GM18517 (cell line): ENCODE measurements around the gene BCL2L13.
"Not testable (repeated sequence)": the region's sequence is repeated elsewhere in the genome, so short reads cannot be mapped to it uniquely, and the experiment has no call there.

Source experiments
- ATAC-seq: cut with Tn5 transposase; IDR thresholded peaks from one replicate; pipeline ENCODE4 v1.9.1; 2021; ENCODE audit warnings: mild to moderate bottlenecking, moderate library complexity; ENCODE audit not compliant: unreplicated experiment

Gene BCL2L13

DNA sequence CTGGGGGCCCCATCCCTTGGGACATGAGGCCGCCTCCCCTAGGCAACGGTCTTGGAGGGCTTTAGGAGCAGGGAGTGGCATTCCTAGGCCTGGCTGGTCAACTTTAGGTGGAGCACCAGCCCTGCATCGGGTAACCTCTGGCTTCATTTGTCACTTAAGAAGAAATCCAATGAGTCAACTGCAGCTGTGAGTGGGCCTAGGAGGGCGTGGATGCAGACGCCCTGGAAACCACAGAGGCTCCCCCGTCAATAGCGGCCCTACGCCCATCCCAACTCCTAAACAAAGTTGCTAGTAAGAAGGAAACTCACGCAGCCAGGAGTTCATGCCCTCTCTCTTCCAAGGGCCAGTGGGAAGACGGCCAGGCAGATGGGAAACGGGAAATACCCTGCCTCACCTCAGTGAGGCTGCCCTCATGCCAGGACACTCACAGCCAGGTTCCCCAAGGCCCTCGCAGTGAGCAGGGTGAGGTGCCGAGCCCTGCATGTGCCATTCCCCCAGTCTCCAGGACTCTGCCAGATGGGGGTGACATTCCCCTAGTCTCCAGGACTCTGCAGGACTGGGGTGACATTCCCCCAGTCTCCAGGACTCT is 114.9 kb downstream of the BCL2L13 start:
- no peak for ATAC-seq

GRCh38 chr22:17754233-17754925 is 115.8 kb downstream of the BCL2L13 start:
- no peak for ATAC-seq

- ATAC-seq = no peak
Measured at GRCh38 chr22:17761138-17761488, 122.6 kb downstream of the BCL2L13 start.

DNA sequence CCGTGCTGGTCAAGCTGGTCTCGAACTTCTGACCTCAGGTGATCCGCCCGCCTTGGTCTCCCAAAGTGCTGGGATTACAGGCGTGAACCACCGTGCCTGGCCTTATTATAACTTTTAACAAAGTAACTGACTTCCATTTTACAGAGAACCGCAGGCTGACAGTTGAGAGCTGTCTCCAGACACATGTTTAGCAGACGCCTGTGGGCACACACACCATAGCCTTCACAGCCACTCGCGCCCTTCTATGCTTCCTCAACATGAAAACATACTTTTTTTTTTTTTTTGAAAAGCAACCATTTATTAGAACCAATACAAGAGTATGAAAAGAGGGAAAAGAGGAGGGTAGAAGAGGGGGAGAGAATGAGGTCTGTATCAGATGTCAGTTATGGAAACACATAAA is 124.9 kb downstream of the BCL2L13 start:
- ATAC-seq = not testable (repeated sequence)

DNA sequence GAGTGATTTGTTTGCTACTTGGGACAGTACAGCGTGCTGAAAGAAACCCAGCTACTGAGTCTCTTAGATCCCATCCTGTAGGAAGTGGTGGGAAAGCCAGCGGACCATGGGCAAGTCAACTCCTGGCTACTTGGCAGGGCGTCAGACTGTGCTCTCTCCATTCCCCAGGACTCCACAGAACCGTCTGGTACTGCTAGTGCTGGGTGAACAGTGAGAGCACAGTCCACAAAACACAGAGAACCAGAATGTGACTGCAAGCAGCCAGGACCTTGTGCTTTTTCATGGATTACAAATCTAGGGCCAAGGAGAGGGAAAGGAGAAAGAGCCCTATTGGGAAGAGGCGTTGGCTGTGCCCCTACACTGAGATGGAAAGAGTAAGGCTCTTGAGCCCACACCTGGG is 125.5 kb downstream of the BCL2L13 start:
- ATAC-seq = no peak

DNA sequence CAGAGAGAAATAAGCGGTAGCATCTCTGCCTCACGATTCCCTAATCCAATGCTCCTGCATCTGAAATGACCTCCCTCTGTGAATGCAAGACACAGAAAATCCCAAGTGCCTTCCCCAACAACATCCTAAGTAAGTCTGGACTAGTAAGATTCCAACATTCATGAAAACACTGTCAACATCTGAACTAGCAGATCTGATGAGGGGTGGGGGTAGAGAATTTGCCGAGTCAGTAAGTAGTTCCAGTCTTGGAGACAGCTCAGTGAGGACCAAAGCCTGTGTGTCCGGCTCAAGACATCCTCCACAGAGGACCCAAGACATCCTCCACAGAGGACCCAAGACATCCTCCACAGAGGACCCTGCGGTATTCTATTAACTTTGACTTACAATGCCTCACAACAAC is 126.3 kb downstream of the BCL2L13 start:
- ATAC-seq = not testable (repeated sequence)

GRCh38 chr22:17767233-17768065 is 128.9 kb downstream of the BCL2L13 start:
- ATAC-seq = peak; percentile 81

DNA sequence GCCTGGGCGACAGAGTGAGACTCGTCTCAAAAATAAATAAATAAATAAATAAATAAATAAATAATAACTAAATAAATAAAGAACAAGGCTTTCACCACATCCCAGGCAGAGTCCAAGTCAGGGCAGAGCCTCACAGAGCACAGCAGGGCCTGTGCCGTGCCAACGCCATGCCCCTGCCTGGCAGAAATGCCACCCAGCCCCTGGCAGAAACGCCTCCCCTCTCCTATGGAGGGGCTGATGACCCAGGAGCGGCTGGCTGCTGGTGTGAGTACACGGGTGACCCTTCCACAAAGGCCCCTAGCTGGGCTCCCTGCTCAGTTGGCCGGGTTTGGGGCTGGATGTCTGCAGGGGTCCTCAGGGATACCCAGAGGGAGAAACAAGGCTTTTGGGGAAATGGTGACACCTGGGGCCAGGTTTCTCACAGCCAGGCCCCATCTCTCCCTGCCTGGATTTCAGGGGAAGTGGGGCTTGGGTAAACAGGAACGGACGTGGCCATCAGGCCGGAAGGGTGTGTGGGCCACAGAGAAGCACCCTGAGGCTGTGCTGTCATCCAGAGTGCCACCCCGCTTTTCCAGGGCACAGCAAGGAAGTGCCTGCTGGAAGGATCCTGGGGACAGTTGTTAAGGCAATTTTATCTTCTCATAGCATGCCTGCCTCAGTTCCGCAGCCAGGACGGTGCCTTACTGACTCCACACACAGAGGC is 130.6 kb downstream of the BCL2L13 start:
- no peak for ATAC-seq

GRCh38 chr22:17769716-17770082 is 131.1 kb downstream of the BCL2L13 start:
- ATAC-seq = no peak

- ATAC-seq = no peak
Measured at GRCh38 chr22:17770180-17771077, 131.9 kb downstream of the BCL2L13 start.

DNA sequence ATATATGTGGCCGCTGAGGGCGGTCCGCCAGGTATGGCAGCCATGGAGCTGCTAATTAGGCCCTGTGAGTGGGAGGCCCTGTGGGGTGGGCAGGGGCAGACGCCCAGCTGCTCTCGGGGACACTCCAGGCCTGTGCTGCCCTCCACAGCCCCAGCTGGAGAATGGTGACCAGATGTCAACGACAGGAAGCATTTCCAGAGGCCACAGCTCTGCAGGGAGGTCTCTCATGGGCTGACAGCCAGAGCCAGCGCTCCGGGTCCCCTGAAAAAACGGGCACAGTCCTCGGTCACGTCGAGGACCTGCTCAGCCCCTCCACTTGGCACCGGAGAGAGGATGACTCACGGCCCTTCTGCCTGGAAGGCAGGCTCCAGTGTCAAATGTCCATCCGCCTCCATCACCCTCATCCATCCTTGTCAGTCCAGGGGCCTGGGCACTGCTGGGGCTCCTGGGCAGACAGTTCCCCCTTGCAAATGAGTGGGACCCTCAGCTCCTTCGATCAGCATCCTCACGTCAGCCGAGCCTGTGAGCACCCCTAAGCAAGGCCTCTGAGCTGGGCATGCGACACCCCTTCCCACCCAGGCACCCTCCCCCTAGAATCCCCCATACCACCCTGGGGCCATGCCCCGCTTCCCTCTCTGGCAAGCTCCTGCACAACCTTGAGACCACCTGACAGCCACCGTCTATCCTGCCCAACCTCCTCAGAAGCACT is 133.8 kb downstream of the BCL2L13 start:
- ATAC-seq = no peak

DNA sequence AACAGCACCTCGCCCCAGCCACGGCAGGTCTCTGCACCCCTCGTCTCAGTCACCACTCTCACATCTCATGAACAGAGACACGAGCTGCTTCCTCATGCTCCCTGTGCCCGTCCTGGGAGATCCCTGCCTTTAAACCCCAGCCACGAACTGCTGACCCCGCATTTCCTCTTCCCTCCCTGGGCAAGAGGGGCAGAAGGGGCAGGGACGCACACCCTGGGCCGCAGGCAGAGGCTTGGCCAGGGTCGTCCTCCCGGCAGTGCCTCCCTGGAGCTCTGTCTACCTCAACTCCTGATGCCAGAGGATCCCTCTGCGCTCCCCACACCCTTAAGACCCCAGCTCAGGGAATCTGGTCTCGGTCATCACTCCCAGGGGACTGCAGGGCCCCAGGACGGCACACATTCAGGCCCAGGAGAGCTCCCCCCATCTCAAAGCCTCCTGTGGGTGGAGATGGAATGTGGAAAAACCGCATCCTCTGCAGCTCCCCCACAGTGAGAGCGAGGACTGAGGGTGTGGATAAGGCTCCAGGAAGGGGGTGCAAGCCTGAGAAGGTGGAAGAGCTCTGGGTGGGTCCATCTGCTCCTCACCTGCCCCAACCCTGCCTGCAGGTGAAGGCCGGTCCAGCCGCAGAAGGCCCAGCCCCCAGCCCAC is 134.5 kb downstream of the BCL2L13 start:
- ATAC-seq = no peak

GRCh38 chr22:17773606-17774205 is 135.1 kb downstream of the BCL2L13 start:
- ATAC-seq = no peak

- ATAC-seq = no peak
Measured at GRCh38 chr22:17774206-17774925, 135.8 kb downstream of the BCL2L13 start, which contains the start of gene BID. TSS of gene BID (minus strand) at chr22:17774469. CDS start at chr22:17750116, 24,353 bp downstream.

DNA sequence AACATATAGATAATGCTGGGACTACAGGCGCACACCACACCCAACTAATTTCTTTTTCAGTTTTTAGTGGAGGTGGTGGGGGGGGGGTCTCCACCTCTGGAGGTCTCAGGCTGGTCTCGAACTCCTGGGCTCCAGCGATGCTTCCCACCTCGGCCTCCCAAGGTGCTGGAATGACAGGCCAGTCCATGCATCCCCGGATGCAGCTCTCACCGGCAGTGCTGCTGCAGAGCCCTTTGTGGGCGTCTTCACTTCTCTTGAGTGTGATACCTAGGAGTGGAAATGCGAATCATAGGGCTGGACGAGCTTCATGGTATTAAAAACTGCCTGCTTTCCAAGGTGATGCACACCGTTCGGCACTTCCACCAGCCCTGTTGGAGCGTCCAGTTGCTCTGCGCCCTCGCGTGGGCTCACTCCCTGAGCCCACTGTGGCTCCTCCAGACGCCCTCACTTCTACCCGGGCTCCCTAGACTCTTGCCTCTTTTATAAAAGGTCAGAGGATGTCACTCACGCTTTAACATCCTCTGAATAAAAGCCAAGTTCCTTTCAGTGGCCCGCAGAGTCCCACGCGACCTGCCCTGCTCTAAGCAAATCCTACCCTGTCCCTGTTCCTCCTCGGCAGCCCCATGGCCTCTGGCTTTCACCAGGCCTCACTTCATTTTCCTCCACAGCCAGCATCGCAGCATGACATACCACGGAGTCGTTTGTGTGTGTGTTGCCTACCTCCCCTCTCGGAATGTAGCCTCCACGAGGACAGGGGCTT is 136.5 kb downstream of the BCL2L13 start:
- ATAC-seq = no peak

DNA sequence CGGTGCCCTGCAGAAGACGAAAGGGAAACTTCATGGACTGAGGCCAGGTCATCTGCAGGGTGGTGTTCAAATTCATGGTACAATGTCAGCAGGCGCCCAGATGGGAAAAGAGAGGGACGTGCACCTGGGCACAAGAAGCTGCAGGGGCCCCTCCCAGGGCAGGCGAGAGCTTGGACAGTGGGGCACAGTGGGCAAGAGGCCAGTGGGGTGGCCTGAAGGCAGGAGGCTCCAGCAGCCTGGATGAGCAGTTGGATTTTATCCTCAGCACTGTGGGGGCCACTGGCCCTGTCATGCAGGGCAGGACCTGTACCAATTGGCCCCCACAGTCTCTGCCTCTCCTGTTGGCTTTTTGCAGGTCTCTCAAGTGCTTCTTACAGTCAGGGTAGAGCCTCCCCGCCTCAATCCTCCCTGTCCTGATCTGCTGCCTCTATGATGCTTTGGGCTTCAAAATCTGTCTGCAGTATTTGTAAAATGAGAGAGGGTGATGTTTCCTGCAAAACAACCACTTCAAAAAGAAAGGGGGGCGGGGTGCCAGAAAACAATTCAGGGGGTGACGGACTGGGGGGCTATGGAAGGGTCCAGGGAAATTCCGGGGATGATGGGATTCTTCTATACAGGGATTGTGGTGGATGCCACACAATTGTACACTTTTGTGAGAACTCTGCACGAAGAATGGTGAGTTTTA is 137.4 kb downstream of the BCL2L13 start:
- ATAC-seq = no peak
